Activated CD4-positive, alpha-beta T cell treated with anti-CD3 and anti-CD28 coated beads, Interleukin-10, Interleukin-2, amounts not matched to agents 100 ng/mL and 50 ng/mL, durations not matched to agents 16 hours and 8 hours (primary cell): ENCODE measurements around the gene GTF3C1.
"Not testable (repeated sequence)": the region's sequence is repeated elsewhere in the genome, so short reads cannot be mapped to it uniquely, and the experiment has no call there.

Experiments
- DNase-seq: peaks from one replicate; pipeline ENCODE4 v3.0.0-alpha.2; 2020

Gene GTF3C1

GRCh38 chr16:27461483-27462171 is 88.1 kb downstream of the GTF3C1 start:
- DNase-seq: no peak

DNA sequence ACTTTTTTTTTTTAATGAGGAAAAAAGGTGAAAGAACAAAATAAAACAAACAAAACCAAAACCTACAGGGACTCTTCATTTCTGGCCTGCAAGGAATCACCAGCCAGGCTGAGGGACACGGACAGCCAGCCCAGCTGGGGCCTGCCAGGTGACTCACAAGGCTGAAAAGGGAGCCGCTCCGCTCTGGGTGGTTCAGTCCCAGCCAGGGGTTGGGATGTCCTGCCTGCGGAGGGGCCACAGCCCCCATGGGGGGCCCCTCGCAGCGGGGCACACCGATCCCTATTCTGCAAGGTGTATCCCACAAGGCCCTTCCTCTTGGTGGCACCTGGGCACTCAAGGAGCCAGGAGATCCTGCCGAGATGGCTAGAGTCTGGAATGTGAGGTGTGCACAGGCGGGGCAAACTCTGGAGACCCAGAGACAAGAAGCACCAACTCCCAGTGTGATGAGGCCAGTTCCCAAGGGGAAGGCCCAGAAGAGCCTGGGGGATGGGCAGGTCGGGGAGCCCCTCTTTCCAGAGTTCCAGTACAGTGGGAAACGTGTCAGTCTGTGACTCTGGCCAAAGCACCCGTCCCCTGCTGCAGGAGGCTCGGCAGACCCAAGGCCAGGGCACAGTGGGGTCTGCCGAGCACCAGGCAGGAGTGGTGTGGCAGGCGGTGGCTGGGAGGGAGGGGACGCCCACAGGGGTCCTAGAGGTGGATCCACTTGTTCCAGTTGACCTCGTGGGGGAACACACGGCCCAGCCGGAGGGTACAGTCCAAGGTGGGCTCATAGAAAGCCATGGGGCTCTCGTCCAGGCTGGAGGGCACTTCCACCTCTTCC is 88.8 kb downstream of the GTF3C1 start:
- no peak for DNase-seq

- no peak for DNase-seq
These were observed 89.5 kb downstream of the GTF3C1 start for GRCh38 chr16:27460213-27460612.

DNA sequence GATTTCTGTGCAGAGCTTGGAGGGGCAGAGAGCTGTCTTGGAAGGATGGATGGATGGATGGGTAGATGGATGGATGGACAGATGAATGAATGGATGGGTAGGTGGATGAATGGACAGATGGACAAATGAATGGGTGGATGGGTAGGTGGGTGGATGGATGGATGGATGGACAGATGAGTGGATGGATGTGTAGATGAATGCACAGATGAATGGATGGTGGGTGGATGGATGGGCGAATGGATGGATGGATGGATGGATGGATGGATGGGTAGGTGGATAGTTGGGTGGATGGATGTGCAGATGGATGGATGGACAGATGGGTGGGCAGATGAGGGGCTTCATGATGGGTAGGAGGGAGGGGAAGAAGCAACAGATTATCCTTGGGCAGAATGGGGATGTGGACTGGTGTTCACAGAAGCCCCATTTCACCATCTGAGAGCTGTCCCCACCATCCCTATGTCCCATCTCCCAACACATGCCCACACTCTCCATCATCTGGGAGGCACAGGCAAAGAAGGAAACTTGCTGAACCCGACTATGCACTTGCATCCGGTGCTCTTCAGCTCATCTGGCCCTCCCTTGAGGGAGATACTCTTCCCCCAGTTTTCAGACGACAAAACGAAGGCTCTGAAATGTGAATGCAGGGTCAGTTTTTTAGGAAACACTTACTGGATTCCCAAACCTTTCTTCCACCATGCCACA is 90.6 kb downstream of the GTF3C1 start:
- no peak for DNase-seq

GRCh38 chr16:27458258-27458657 is 91.5 kb downstream of the GTF3C1 start:
- no peak for DNase-seq

DNA sequence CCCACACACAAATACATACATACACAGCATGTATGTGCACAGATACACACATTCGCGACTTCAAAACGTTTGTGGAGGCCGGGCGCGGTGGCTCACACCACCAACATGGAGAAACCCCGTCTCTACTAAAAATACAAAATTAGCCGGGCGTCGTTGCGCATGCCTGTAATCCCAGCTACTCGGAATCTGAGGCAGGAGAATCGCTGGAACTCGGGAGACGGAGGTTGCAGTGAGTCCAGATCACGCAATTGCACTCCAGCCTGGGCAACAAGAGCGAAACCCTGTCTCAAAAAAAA is 92.2 kb downstream of the GTF3C1 start:
- DNase-seq: not testable (repeated sequence)

GRCh38 chr16:27455700-27456099 is 94.0 kb downstream of the GTF3C1 start:
- DNase-seq: peak; percentile 50

- DNase-seq: no peak
These were observed 96.3 kb downstream of the GTF3C1 start for GRCh38 chr16:27453494-27453825.

- no peak for DNase-seq
These were observed 96.9 kb downstream of the GTF3C1 start for GRCh38 chr16:27452569-27453493.

- DNase-seq: no peak
These were observed 99.5 kb downstream of the GTF3C1 start for GRCh38 chr16:27450196-27450549.

DNA sequence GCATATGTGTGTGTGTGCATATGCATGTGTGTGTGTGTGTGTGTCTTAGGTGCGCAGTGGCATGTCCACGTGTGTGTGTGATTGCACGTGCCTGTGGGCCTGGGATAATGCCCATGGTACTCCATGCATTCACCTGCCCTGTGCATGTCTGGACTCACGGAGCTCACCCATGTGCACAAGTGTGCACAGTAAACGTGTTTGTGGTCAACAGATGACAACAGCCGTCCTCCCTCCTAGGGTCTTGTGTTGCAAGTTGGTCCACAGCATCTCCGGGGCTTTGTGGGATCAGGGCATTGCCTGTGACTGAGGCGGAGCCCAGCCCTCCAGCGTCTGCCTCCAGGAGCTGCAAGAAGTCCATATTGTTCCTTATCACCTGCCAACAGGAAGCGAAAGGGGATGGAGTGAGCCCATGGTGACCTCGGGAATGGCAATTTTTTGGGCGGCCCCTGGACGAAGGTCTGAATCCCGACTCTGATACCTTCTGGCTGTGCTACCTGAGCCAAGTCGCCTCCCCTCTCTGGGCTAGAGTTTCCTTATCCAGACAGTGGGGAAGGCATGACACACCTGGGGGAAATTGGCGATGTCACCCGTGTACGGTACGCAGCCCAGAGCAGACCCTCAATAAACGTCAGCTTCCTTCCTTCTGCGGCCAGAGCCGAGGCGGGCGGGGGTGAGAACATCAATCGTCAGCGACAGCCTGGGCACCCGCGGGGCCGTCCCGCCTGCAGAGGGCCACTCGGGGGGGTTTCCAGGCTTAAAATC is 100.1 kb downstream of the GTF3C1 start:
- DNase-seq: peak; percentile 70

- DNase-seq: no peak
These were observed 100.9 kb downstream of the GTF3C1 start for GRCh38 chr16:27448532-27449433.

DNA sequence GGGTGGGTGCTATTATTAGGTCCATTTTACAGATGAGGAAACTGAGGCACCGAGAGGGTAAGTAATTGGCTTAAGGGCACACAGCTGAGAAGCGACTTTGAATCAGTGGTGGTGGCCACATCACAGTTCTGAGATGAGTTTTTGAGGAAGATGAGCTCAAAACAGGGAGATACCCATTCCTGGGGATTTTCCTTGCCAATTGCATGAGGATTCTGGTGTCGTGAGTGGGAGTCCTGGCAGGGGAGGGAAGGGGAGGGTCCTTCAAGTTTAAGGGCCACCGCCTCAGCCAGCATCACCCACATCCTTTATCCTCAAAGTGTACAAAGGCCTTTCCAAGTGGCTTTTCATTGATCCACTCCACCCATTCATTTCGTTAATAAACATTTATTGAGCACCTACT is 102.4 kb downstream of the GTF3C1 start:
- no peak for DNase-seq

DNA sequence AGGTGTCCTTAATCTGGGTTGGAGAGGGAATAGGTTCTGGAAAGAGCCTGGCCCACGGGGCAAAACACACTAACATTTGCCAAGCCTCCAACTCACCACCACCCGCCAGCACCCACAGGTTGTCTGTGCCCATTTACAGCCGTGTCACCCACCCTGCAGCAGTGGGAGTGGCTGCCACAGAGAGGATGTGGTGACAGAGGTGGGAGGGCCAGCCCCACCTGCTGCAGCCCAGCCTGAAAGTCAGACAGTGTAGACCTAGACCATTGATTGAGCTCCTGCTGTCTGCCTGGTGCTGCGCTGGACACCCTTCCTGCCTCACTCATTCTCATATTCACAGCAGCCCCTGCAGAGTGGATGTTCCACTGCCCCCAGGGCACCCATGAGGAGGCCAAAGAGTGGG is 103.0 kb downstream of the GTF3C1 start:
- DNase-seq: peak; percentile 56

- DNase-seq: no peak
These were observed 104.1 kb downstream of the GTF3C1 start for GRCh38 chr16:27445502-27446175.

GRCh38 chr16:27444470-27444869 is 105.2 kb downstream of the GTF3C1 start:
- DNase-seq: no peak

DNA sequence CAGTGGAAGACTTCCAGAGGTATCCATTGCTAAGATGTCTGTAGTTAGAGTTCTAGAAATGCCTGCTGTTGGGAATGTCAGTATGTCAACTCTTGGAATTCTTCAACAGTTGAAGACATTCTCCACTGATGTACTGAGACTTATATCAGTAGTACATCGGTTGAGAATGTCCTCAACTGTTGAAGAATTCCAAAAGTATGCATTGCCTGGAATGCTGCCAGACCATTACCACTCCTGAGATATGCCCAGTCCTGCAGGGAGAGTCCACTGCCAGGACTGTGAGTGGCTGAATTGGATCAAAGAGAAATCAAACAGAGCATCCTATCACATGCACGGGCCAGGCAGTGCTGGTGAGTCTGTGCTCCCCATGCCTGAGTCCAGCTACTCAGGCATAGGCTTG is 105.7 kb downstream of the GTF3C1 start:
- DNase-seq: no peak

DNA sequence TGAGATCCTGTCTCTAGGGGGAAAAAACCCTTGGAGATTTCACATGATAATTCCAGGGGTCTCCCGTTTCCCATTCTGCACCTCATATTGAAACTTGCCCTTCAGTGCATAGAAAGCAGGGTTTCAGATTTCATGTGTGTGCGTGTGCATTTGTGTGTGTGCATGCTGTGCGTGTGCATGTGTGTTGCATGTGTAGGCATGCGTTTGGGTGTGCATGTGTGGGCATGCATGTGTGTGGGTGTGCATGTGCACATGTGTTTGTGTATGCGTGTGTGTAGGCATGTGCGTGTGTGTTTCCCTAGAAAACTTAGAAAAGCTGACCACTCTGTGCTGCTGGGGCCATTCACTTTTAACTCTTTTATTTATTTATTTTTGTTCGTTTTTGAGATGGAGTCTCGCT is 107.7 kb downstream of the GTF3C1 start:
- no peak for DNase-seq

GRCh38 chr16:27441276-27441675 is 108.4 kb downstream of the GTF3C1 start:
- DNase-seq: no peak

- no peak for DNase-seq
These were observed 110.3 kb downstream of the GTF3C1 start for GRCh38 chr16:27439271-27440018.
